ENCODE measurements around the gene KRTAP10-4. TPM values are rescaled to one million over a fixed set of nuclear protein-coding genes. Genes with fewer than 3 reads are reported as not detected.

KRTAP10-4 gene
- total and polyA plus RNA-seq, 9 donors, result not detected

GRCh38 chr21:44616591-44616926 lies 43.0 kb downstream of the KRTAP10-4 start:
- TF ChIP-seq EP300 (IDR thresholded peaks at IDR 0.05) (no peak), POLR2A (IDR thresholded peaks at IDR 0.05) (no peak), CTCF (IDR thresholded peaks at IDR 0.05) (no peak)
- Histone ChIP-seq H3K27me3 (no peaks in the 10 kb centered on the region), H3K36me3 (no peaks in the 10 kb centered on the region), H3K4me3 (no peak overlapping the region), H3K27ac (no peak overlapping the region), H3K9me3 (no peaks in the 10 kb centered on the region), H3K4me1 (ENCODE audit: insufficient read depth) (no peaks in the 10 kb centered on the region)
- DNase-seq, result no peak
- WGBS, 3 donors, result 75 to 84% (median 76%) methylated on average over 16 of the region's 16 CpGs
- intact Hi-C loops (cut with DNase I), result no loop called here

- intact Hi-C loops (cut with DNase I), result no loop called here
- no peaks in the 10 kb centered on the region for H3K9me3 ChIP-seq
- no peaks in the 10 kb centered on the region for H3K36me3 ChIP-seq
- H3K4me1 ChIP-seq (ENCODE audit: insufficient read depth), result no peaks in the 10 kb centered on the region
- H3K27ac ChIP-seq, result no peak overlapping the region
- H3K4me3 ChIP-seq, result no peak overlapping the region
- 40 to 55% (median 45%) methylated on average over 8 of the region's 8 CpGs for WGBS, 3 donors
- DNase-seq, result no peak
- no peaks in the 10 kb centered on the region for H3K27me3 ChIP-seq
- TF ChIP-seq CTCF (IDR thresholded peaks at IDR 0.05) (no peak), EP300 (IDR thresholded peaks at IDR 0.05) (no peak), POLR2A (IDR thresholded peaks at IDR 0.05) (no peak)
Measured at GRCh38 chr21:44617071-44617501, 43.6 kb downstream of the KRTAP10-4 start.

- Histone ChIP-seq H3K9me3 (peaks cover 0 to 3% of the 10 kb centered on the region in 2 donors), H3K27ac (no peak overlapping the region), H3K4me3 (no peak overlapping the region), H3K4me1 (ENCODE audit: insufficient read depth) (no peaks in the 10 kb centered on the region), H3K27me3 (no peaks in the 10 kb centered on the region), H3K36me3 (no peaks in the 10 kb centered on the region)
- intact Hi-C loops (cut with DNase I), result no loop called here
- no peak for DNase-seq
- TF ChIP-seq CTCF (IDR thresholded peaks at IDR 0.05) (no peak), POLR2A (IDR thresholded peaks at IDR 0.05) (no peak), EP300 (IDR thresholded peaks at IDR 0.05) (no peak)
- 15 to 26% (median 16%) methylated on average over 4 of the region's 4 CpGs for WGBS, 3 donors
Measured at GRCh38 chr21:44618504-44618903, 45.0 kb downstream of the KRTAP10-4 start.

GRCh38 chr21:44618909-44619308 lies 45.4 kb downstream of the KRTAP10-4 start:
- no peak for DNase-seq
- no peak overlapping the region for H3K4me3 ChIP-seq

More at GRCh38 chr21:44618909-44619308, 45.4 kb downstream of the KRTAP10-4 start:
- TF ChIP-seq POLR2A (IDR thresholded peaks at IDR 0.05) (no peak), CTCF (IDR thresholded peaks at IDR 0.05) (no peak), EP300 (IDR thresholded peaks at IDR 0.05) (no peak)
- intact Hi-C loops (cut with DNase I), result no loop called here
- Histone ChIP-seq H3K4me1 (ENCODE audit: insufficient read depth) (no peaks in the 10 kb centered on the region), H3K36me3 (no peaks in the 10 kb centered on the region), H3K27ac (no peak overlapping the region), H3K27me3 (no peaks in the 10 kb centered on the region), H3K9me3 (peaks cover 0 to 3% of the 10 kb centered on the region in 2 donors)
- 63 to 72% (median 66%) methylated on average over 3 of the region's 3 CpGs for WGBS, 3 donors
